ENCODE results near the gene CCDC59.

CCDC59 gene, protein sequence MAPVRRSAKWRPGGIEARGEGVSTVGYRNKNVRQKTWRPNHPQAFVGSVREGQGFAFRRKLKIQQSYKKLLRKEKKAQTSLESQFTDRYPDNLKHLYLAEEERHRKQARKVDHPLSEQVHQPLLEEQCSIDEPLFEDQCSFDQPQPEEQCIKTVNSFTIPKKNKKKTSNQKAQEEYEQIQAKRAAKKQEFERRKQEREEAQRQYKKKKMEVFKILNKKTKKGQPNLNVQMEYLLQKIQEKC

DNA sequence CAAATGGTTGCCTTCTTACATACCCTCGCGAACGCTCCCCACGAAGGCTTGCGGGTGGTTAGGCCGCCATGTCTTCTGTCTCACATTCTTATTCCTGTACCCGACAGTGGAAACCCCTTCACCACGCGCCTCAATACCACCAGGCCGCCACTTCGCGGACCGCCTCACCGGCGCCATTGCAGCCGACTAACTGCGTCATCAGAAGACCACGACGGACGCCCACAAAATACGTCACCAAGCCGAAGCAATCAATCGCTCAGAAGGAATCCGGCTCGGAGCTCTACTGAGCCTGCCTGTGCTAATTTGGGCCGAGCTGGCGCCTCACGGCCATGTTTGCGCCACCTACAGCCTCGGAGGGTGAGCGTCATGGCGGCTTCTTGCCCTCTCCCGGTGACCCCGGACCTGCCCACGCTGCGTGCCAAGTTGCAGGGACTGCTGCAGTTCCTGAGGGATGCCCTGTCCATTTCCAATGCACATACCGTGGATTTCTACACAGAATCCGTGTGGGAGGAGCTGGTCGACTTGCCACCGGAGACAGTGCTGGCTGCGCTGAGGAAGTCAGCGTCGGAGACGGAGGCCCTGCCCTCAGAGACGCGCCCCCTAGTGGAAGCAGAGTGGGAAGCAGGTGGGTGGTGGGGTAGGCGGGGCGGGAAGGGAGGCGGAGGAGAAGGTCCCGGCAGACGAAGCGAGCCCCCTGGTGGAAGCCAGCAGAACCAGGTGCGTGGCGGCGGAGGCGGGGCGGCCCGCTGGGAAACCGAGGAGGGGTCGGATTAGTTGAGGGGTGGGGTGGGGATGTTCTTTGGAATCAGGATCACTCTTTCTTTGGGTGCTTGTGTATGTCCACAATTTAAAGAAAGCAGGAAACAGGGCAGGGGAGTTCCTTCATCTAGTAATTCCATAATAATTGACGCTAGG, at the start of gene CCDC59, which contains the start of gene METTL25:
Gene CCDC59 (minus strand): TSS at position 188 of the 915 bp plus-strand sequence. CDS start 11 bp downstream, at position 177.
Gene METTL25 (plus strand): TSS at position 330 of the 915 bp plus-strand sequence. CDS start 37 bp downstream, at position 367.
- ChIA-PET CTCF (interaction anchor here (0.6 to 3.2 kb wide), 30 partner anchors 8 to 1565 kb away, joined by 3 to 59 read pairs (median 5); partner anchors contain the start of gene TMTC2), POLR2A (interaction anchor here (1.0 to 1.6 kb wide), 3 partner anchors 9 to 328 kb away, joined by 4 to 5 read pairs (median 4); partner anchors contain the start of gene TMTC2)
- TF ChIP-seq, protein P1, sequence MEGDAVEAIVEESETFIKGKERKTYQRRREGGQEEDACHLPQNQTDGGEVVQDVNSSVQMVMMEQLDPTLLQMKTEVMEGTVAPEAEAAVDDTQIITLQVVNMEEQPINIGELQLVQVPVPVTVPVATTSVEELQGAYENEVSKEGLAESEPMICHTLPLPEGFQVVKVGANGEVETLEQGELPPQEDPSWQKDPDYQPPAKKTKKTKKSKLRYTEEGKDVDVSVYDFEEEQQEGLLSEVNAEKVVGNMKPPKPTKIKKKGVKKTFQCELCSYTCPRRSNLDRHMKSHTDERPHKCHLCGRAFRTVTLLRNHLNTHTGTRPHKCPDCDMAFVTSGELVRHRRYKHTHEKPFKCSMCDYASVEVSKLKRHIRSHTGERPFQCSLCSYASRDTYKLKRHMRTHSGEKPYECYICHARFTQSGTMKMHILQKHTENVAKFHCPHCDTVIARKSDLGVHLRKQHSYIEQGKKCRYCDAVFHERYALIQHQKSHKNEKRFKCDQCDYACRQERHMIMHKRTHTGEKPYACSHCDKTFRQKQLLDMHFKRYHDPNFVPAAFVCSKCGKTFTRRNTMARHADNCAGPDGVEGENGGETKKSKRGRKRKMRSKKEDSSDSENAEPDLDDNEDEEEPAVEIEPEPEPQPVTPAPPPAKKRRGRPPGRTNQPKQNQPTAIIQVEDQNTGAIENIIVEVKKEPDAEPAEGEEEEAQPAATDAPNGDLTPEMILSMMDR (IDR thresholded peaks at IDR 0.05; ENCODE audit: control extremely low read depth, extremely low read depth, low read depth, missing control alignments): peak; percentile 77
- DNase-seq (ENCODE audit: extremely low spot score): peak; percentile 91

DNA sequence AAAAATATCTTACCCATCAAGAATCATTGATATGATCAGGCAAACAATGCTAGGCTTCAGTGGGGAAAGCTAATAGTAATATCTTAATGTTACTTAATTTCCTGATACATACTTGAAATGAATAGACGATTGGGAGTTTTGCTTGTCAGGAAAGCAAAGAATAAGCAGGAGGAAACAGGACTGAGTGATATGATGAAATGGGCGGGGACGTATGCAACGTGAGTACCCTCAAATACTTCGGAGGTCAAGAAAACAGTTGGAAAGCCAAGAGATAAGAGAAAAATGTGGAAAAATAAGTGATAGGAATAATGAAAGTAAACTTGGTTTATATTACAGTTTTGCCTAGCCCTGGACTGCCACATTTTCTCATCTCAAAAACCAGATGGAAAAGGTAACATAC, 49.3 kb upstream of the CCDC59 start:
- ChIA-PET CTCF (interaction anchor here (1.2 to 1.8 kb wide), 3 partner anchors 22 to 116 kb away, joined by 3 to 4 read pairs (median 4); no protein-coding TSS in a partner anchor), POLR2A (no interaction called here)
- DNase-seq (ENCODE audit: extremely low spot score): no peak
- TF ChIP-seq, protein P1 (IDR thresholded peaks at IDR 0.05; ENCODE audit: control extremely low read depth, extremely low read depth, low read depth, missing control alignments): no peak

DNA sequence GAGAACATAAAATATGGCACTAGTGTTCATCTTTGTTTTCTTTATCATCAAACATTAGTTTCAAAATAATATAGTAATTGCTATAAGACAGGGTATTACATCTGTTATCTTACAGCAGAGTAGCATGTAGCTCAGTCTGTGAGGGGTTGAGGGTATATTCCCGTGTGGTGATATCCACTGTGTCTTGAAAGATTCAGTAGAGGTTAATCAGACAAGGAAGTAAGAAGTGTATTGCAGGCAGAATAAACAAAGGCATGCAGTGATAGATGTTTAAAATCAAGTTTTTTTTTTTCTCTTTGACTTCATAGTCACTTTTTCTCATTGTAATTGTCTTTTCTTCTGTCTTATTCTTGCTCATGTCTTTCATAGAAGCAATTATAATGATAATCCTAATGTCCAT, 48.5 kb upstream of the CCDC59 start:
- ChIA-PET CTCF (no interaction called here), POLR2A (no interaction called here)
- no peak for DNase-seq (ENCODE audit: extremely low spot score)
- TF ChIP-seq, protein P1 (IDR thresholded peaks at IDR 0.05; ENCODE audit: control extremely low read depth, extremely low read depth, low read depth, missing control alignments): no peak

DNA sequence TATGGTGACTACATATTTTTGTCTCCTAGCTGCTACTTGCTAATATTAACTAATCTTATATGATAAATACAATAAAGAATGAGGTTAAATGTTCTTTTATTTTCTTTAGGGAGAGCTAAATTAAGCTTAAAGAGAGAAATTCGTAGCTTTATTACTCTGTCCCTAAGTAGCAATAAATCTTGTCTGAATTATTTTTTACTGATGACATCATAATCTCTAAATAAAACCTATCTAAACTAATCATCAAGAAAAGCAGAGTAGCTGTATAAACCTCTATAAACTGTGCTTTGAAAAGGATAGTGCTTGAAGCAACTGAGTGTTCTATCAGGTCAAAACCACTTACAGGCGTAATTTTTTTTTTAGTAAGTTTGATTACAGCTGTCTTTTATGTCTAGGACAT, 42.6 kb upstream of the CCDC59 start:
- TF ChIP-seq, protein P1 (IDR thresholded peaks at IDR 0.05; ENCODE audit: control extremely low read depth, extremely low read depth, low read depth, missing control alignments): no peak
- DNase-seq (ENCODE audit: extremely low spot score): no peak
- CTCF ChIA-PET: interaction anchor here (1.5 kb wide), 1 partner anchor 43 kb away, joined by 3 read pairs; the partner anchor contains the start of genes CCDC59 and METTL25
- POLR2A ChIA-PET: no interaction called here

DNA sequence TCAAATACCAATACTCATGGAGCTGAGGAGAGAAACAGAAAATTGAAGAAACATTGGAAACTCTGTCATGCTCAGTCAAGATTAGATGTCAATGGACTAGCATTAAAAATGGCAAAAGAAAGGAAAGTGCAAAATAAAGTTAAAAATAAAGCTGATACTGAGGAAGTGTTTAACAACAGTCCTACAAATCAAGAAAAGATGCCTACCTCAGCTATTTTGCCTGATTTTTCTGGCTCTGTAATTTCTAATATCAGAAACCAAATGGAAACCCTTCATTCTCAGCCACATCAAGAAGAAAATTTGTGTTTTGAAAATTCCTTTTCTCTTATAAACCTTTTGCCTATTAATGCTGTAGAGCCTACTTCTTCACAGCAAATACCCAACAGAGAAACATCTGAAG, 40.7 kb upstream of the CCDC59 start:
- TF ChIP-seq, protein P1 (IDR thresholded peaks at IDR 0.05; ENCODE audit: control extremely low read depth, extremely low read depth, low read depth, missing control alignments): no peak
- CTCF ChIA-PET: interaction anchor here (0.8 to 1.1 kb wide), 4 partner anchors 13 to 287 kb away, joined by 3 to 6 read pairs (median 3); partner anchors contain the start of genes CCDC59 and METTL25
- POLR2A ChIA-PET: no interaction called here
- no peak for DNase-seq (ENCODE audit: extremely low spot score)

DNA sequence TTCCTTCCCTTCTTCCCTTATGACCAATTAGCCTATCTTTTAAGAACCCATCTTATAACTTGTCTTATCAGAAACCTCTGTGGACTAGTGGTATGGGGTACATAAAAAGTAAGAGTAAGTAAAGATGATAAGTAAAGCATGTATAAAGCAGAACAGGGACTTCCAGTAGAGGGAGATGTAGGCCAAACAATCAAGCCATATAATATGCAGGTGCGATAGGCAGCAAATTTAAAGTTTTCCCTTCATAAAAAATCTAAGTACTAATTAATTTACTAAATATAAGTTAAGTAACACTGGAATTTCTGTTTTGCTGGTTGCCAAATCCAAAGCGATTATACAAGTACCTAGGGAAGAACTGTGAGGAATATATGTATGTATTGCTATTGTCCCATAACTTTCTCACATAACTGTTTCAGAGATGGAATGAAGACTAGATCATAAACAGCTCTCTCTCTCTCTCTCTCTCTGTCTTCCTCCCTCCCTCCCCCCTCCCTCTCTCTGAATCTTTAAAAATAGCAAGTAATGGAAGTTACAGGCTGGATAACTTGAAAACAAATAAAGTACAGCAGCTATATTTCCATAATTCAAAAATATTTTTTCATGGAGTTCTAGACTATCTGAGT, 25.9 kb upstream of the CCDC59 start:
- TF ChIP-seq, protein P1 (IDR thresholded peaks at IDR 0.05; ENCODE audit: control extremely low read depth, extremely low read depth, low read depth, missing control alignments): peak; percentile 54
- CTCF ChIA-PET: interaction anchor here (0.9 to 1.7 kb wide), 7 partner anchors 10 to 301 kb away, joined by 3 to 7 read pairs (median 5); partner anchors contain the start of genes CCDC59 and METTL25
- DNase-seq (ENCODE audit: extremely low spot score): no peak
- POLR2A ChIA-PET: no interaction called here

Data from GM10248 (cell line).